Cardiac muscle cell (in vitro differentiated cells and primary cell): Measurements from ENCODE around the gene FMN2. TPM values are rescaled to one million over a fixed set of nuclear protein-coding genes. Genes with fewer than 3 reads are reported as not detected.

Experiments used
- DNase-seq, 2 donors: peaks; one replicate each; pipeline versions ENCODE4 v3.0.0 to v3.0.0-alpha.2; 2010 to 2017; ENCODE audit warnings: low read depth in 1 of 2, low spot score in 1 of 2
- H3K27ac ChIP-seq: fragments of 200-600 bp; sonication (generic); 2 replicates; pipeline ENCODE4 v1.5.1; 2016
- H3K27me3 ChIP-seq: fragments of 200-600 bp; sonication (generic); 2 replicates; pipeline ENCODE4 v1.6.0; 2016; ENCODE audit warnings: control low read depth
- H3K36me3 ChIP-seq: fragments of 200-600 bp; sonication (generic); 2 replicates; pipeline ENCODE4 v1.5.1; 2016; ENCODE audit warnings: control low read depth
- H3K4me1 ChIP-seq: fragments of 200-600 bp; sonication (generic); 2 replicates; pipeline ENCODE4 v1.8.1; 2017; ENCODE audit warnings: low read depth, mild to moderate bottlenecking, mixed run types
- H3K4me3 ChIP-seq: fragments of 200-600 bp; sonication (generic); 2 replicates; pipeline ENCODE4 v1.5.1; 2016; ENCODE audit warnings: mild to moderate bottlenecking
- H3K9me3 ChIP-seq: fragments of 200-600 bp; sonication (generic); 2 replicates; pipeline ENCODE4 v1.5.1; 2017; ENCODE audit warnings: low read depth, mild to moderate bottlenecking, control low read depth
- polyA plus RNA-seq: library from polyadenylated mRNA; unstranded; fragments of >200 nt; fragmentation: Nextera tagmentation; extraction: Ambion mirVana; gene quantifications from 2 replicates; pipeline ENCODE4 v1.2.1, GENCODE V29; 2016
- total RNA-seq: library from RNA; depleted of rRNA; stranded (reverse); fragments of >200 nt; gene quantifications from 2 replicates; pipeline ENCODE4 v1.2.3, GENCODE V29; 2016
- TF ChIP-seq, protein P1 (sequence below): IDR thresholded peaks from 2 replicates; pipeline ENCODE4 v1.5.1; 2012; ENCODE audit warnings: low read depth, mild to moderate bottlenecking, low read length

The FMN2 gene
- total and polyA plus RNA-seq, 2 experiments from 2014 or later, result 0.42 to 2.7 TPM

DNA sequence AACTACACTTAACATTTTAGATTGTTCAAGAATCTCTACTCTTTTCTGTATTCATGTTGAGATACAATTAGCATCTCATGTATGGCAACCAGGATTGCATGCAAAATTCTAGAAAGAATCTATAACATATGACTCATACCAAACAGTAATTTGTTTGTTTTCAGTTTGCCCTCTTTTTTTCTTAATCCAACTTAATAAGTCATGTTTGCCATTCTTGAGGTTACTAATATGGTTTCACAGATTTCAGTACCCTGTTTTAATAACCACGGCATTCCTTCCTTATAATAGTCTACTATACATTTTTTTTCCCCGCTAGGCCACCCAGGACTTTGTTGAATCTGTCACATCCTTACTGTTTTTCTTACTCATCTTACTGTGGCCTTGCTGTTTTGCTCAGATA, 140.8 kb downstream of the FMN2 start:
- H3K4me1 ChIP-seq, result peaks cover 19% of the 10 kb centered on the region
- TF ChIP-seq, protein P1, sequence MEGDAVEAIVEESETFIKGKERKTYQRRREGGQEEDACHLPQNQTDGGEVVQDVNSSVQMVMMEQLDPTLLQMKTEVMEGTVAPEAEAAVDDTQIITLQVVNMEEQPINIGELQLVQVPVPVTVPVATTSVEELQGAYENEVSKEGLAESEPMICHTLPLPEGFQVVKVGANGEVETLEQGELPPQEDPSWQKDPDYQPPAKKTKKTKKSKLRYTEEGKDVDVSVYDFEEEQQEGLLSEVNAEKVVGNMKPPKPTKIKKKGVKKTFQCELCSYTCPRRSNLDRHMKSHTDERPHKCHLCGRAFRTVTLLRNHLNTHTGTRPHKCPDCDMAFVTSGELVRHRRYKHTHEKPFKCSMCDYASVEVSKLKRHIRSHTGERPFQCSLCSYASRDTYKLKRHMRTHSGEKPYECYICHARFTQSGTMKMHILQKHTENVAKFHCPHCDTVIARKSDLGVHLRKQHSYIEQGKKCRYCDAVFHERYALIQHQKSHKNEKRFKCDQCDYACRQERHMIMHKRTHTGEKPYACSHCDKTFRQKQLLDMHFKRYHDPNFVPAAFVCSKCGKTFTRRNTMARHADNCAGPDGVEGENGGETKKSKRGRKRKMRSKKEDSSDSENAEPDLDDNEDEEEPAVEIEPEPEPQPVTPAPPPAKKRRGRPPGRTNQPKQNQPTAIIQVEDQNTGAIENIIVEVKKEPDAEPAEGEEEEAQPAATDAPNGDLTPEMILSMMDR, result no peak
- H3K36me3 ChIP-seq, result no peaks in the 10 kb centered on the region
- DNase-seq, result no peak
- no peak overlapping the region for H3K27ac ChIP-seq
- no peaks in the 10 kb centered on the region for H3K27me3 ChIP-seq
- no peaks in the 10 kb centered on the region for H3K9me3 ChIP-seq
- no peak overlapping the region for H3K4me3 ChIP-seq

DNA sequence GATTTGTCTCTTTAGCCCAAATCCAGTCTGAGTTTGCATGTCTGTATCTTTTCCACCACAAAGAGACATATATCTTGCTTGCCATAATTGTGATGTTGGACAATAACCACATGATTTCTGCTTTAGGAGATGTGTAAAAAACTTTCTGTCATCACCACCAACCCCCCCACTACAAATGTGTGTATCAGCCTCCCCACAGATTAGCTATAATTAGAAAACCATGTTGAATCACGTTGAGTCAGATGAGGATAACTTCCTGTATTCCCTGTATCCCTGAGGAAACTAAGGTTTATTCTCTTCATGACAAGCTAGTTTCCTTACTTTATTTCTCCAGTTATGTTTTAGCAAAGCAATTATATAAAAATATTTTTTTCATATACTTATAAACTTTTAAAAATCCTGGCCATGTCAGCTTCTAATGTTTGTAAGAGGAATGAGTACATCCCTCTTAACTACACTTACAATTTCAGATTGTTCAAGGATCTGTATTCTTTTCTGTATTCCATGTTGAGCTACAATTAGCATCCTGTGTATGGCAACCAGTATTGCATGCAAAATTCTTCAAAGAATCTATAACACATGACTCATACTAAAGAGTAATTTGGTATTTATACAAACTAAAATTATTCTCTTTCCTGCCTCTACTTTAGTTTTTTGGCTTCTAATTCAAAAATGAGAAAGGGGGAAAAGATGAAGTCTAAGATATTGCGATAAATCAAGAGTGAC, 143.0 kb downstream of the FMN2 start:
- TF ChIP-seq, protein P1, result no peak

DNA sequence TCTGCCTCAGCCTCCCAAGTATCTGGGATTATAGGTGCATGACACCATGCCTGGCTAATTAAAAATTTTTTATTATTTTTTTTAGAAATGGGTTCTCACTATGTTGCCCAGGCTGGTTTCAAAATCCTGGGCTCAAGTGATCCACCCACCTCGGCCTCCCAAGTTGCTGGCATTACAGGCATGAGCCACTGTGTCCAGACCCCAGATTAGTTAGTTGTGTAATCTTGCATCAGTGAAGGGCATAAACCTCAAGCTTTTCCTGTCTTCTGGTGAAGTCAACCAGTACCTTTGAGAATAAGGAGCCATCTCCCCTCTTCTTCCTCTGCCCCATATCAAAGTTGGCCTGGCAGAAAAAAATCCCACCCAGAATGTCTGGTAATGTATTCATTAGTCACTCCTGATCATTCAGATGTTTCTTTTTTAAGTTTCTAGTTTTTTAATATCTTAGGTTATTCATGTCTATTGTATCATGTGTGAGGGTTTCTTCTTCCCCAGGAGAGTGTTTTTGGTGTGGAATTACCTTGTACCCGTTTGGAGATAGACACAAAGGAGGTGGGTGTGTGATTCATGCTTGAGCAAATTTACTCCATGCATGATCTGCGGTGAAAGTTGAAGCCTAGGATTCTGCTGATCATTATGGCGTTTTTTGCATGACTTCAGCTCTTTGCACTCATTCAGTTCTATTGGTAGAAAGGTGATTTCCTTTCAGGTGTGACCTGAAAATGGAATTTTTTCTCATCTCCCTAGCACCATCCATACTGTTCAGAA, 144.0 kb downstream of the FMN2 start:
- Histone ChIP-seq H3K9me3 (no peaks in the 10 kb centered on the region), H3K4me3 (no peak overlapping the region), H3K36me3 (no peaks in the 10 kb centered on the region), H3K27ac (no peak overlapping the region), H3K27me3 (no peaks in the 10 kb centered on the region), H3K4me1 (peaks cover 30% of the 10 kb centered on the region)
- TF ChIP-seq, protein P1, result no peak
- peak in 1 of 2 donors; percentile 11 for DNase-seq

More for the DNA sequence above, 143.0 kb downstream of the FMN2 start:
- H3K27me3 ChIP-seq, result no peaks in the 10 kb centered on the region
- no peak overlapping the region for H3K4me3 ChIP-seq
- no peak overlapping the region for H3K27ac ChIP-seq
- DNase-seq, result peak in 1 of 2 donors; percentile 28
- no peaks in the 10 kb centered on the region for H3K36me3 ChIP-seq
- H3K9me3 ChIP-seq, result no peaks in the 10 kb centered on the region
- peaks cover 24% of the 10 kb centered on the region for H3K4me1 ChIP-seq

DNA sequence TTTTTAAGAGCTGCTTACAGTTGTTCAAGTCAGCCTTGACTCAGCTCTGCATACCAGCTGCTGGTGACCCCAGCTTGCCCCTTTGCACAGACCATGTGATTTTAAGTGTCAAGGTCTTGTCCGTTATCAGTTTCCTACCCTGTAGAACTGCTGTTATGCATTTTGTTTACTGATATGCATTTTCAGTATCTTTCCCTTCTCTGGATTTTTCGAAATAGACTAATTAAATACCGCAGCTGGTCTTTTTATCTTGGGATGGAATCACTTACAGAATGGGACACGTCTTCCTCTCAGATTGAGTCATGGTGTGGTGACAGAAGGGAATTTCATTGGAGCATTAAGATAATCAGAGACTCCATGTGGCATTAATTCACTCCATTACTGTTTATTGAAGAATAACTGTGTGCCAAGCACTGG, 145.6 kb downstream of the FMN2 start:
- H3K4me1 ChIP-seq, result peaks cover 38% of the 10 kb centered on the region
- no peaks in the 10 kb centered on the region for H3K36me3 ChIP-seq
- no peaks in the 10 kb centered on the region for H3K9me3 ChIP-seq
- no peak overlapping the region for H3K4me3 ChIP-seq
- H3K27ac ChIP-seq, result peak overlapping the region; percentile 87
- TF ChIP-seq, protein P1, result no peak
- DNase-seq, result peak; percentile 25 to 69
- no peaks in the 10 kb centered on the region for H3K27me3 ChIP-seq

DNA sequence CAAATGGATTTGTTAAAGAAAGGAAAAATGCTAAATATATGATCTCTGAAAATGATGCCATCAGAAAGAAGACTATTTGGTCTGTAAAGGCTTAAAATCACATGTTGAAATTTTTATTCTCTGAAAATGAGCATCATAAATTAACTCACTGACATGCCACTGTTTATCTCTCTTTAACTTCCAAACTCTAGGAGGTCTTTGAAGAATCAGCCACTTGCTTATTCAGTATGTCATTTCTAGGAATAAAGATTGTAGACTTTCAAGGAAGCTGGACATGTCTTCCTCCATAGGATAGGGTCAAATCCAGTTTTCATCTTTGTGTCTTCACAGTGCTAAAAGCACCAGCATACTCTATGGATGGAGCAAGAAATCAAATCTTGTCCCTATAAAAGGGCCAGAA, 147.6 kb downstream of the FMN2 start:
- Histone ChIP-seq H3K4me3 (no peak overlapping the region), H3K4me1 (peaks cover 43% of the 10 kb centered on the region), H3K9me3 (no peaks in the 10 kb centered on the region), H3K36me3 (no peaks in the 10 kb centered on the region), H3K27me3 (no peaks in the 10 kb centered on the region), H3K27ac (no peak overlapping the region)
- TF ChIP-seq, protein P1, result no peak
- no peak for DNase-seq
